Measurements from ENCODE around the gene REXO1.

Gene REXO1

GRCh38 chr19:1823020-1823419 is 25.3 kb downstream of the REXO1 start:
- TF ChIP-seq, protein P1, sequence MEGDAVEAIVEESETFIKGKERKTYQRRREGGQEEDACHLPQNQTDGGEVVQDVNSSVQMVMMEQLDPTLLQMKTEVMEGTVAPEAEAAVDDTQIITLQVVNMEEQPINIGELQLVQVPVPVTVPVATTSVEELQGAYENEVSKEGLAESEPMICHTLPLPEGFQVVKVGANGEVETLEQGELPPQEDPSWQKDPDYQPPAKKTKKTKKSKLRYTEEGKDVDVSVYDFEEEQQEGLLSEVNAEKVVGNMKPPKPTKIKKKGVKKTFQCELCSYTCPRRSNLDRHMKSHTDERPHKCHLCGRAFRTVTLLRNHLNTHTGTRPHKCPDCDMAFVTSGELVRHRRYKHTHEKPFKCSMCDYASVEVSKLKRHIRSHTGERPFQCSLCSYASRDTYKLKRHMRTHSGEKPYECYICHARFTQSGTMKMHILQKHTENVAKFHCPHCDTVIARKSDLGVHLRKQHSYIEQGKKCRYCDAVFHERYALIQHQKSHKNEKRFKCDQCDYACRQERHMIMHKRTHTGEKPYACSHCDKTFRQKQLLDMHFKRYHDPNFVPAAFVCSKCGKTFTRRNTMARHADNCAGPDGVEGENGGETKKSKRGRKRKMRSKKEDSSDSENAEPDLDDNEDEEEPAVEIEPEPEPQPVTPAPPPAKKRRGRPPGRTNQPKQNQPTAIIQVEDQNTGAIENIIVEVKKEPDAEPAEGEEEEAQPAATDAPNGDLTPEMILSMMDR (conservative IDR thresholded peaks at IDR 0.05; ENCODE audit: low read length): no peak
- no peak for TF ChIP-seq EZH2phosphoT487 (IDR thresholded peaks at IDR 0.05; ENCODE audit: borderline replicate concordance)

DNA sequence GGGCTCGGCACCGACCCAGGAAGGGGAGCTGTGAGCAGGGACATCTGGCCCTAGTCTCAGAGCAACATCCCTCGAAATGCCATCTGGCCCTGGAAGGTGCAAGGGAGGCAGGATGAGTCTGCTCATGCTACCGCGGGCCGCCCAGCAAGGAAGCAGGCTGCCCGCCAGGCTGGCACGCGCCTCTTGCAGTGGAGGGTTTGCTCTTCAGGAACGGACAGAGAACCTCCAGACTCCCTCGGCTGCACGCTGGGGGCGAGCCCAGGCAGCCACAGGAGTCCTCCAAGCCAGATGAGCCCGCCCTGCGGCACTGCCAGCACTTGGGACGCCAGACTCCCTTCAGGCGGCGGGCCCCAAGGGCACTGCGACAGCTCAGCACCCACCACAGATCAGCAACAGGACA is 26.1 kb downstream of the REXO1 start:
- no peaks in the 10 kb centered on the region for H3K27me3 ChIP-seq (ENCODE audit: insufficient read depth, low read length, poor library complexity, severe bottlenecking)
- no peaks in the 10 kb centered on the region for H3K79me2 ChIP-seq (ENCODE audit: insufficient read depth, low read length)
- H4K20me1 ChIP-seq (ENCODE audit: insufficient read depth, low read length, poor library complexity, severe bottlenecking): peaks cover 8% of the 10 kb centered on the region
- H3F3A ChIP-seq (ENCODE audit: low read depth): no peaks in the 10 kb centered on the region
- H3K9me3 ChIP-seq (ENCODE audit: insufficient read depth, low read depth, low read length): no peaks in the 10 kb centered on the region
- no peaks in the 10 kb centered on the region for H3K9me2 ChIP-seq (replicated peaks; ENCODE audit: low read depth, low read length)
- peaks cover 47% of the 10 kb centered on the region; the same call in 1 of the 2 replicates for H3K36me3 ChIP-seq (ENCODE audit: insufficient read depth, low read length)
- H3K4me3 ChIP-seq (ENCODE audit: low read length, poor library complexity, severe bottlenecking): no peak overlapping the region
- TF ChIP-seq EZH2phosphoT487 (IDR thresholded peaks at IDR 0.05; ENCODE audit: borderline replicate concordance): no peak
- TF ChIP-seq, protein P1 (conservative IDR thresholded peaks at IDR 0.05; ENCODE audit: low read length): no peak
- no peak overlapping the region for H3K4me2 ChIP-seq (ENCODE audit: low read depth, low read length, poor library complexity, severe bottlenecking)
- H3K9ac ChIP-seq (ENCODE audit: low read depth, low read length, poor library complexity, severe bottlenecking): no peak overlapping the region
- H2AFZ ChIP-seq (ENCODE audit: low read length): no peak overlapping the region
- H3K4me1 ChIP-seq (ENCODE audit: insufficient read depth, low read length, poor library complexity, severe bottlenecking): no peaks in the 10 kb centered on the region

More at GRCh38 chr19:1823020-1823419, 25.3 kb downstream of the REXO1 start:
- Histone ChIP-seq H3K4me3 (ENCODE audit: low read length, poor library complexity, severe bottlenecking) (no peak overlapping the region), H3K9me3 (ENCODE audit: insufficient read depth, low read depth, low read length) (no peaks in the 10 kb centered on the region), H4K20me1 (ENCODE audit: insufficient read depth, low read length, poor library complexity, severe bottlenecking) (peaks cover 8% of the 10 kb centered on the region), H3K9ac (ENCODE audit: low read depth, low read length, poor library complexity, severe bottlenecking) (no peak overlapping the region), H3K4me2 (ENCODE audit: low read depth, low read length, poor library complexity, severe bottlenecking) (no peak overlapping the region), H3K79me2 (ENCODE audit: insufficient read depth, low read length) (no peaks in the 10 kb centered on the region), H3F3A (ENCODE audit: low read depth) (no peaks in the 10 kb centered on the region), H3K27me3 (ENCODE audit: insufficient read depth, low read length, poor library complexity, severe bottlenecking) (no peaks in the 10 kb centered on the region), H2AFZ (ENCODE audit: low read length) (no peak overlapping the region), H3K36me3 (ENCODE audit: insufficient read depth, low read length) (peaks cover 44% of the 10 kb centered on the region; the same call in 1 of the 2 replicates), H3K4me1 (ENCODE audit: insufficient read depth, low read length, poor library complexity, severe bottlenecking) (no peaks in the 10 kb centered on the region), H3K9me2 (replicated peaks; ENCODE audit: low read depth, low read length) (no peaks in the 10 kb centered on the region)

DNA sequence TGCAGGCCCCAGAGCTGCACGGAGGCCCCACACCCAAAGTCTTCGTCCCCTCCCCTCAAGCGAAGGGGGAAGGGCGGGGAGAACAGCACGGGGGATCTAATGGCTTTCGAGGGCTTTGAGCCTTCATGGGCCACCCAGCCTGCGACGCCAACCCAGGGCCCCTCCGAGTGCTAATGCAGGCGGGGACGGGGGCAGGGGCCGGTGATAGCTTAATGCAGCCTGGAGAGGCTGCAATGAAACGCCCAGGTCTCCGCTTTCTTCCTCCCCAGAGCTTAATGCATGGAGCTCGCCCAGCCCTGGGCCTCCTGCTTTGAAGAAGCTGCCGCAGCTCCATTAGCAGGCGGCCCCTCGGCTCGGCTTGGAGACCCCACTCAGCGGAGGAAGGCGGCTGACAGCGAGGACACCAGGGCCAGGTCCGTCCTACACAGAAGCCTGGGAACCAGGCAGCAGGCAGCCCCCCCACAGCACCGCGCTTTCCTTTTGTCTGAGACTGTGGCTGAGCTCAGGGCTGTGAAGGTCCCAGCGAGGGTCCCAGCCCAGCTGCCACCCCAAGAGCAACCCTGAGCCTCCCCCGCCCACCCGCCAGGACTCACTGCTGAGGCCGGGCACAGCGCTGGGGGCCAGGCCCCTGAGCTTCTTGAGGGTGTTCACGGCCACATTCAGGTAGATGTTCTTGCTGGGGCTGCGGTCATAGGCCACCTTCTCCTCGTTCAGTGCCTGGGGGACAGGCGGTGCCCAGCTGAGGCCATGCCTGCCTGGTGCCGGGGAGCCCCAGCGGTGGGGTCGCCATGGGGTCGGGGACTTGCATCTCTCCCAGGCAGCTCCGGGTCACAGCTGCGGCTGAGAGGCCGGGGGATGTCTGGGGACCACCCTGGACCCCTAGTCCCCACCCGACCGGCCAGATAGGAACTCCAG is 28.7 kb downstream of the REXO1 start:
- Histone ChIP-seq H3K9me3 (ENCODE audit: insufficient read depth, low read depth, low read length) (no peaks in the 10 kb centered on the region), H4K20me1 (ENCODE audit: insufficient read depth, low read length, poor library complexity, severe bottlenecking) (no peaks in the 10 kb centered on the region), H2AFZ (ENCODE audit: low read length) (no peak overlapping the region), H3K27me3 (ENCODE audit: insufficient read depth, low read length, poor library complexity, severe bottlenecking) (no peaks in the 10 kb centered on the region), H3K4me1 (ENCODE audit: insufficient read depth, low read length, poor library complexity, severe bottlenecking) (no peaks in the 10 kb centered on the region), H3F3A (ENCODE audit: low read depth) (no peaks in the 10 kb centered on the region), H3K36me3 (ENCODE audit: insufficient read depth, low read length) (peaks cover 49% of the 10 kb centered on the region; the same call in 1 of the 2 replicates), H3K9ac (ENCODE audit: low read depth, low read length, poor library complexity, severe bottlenecking) (no peak overlapping the region), H3K9me2 (replicated peaks; ENCODE audit: low read depth, low read length) (no peaks in the 10 kb centered on the region), H3K79me2 (ENCODE audit: insufficient read depth, low read length) (no peaks in the 10 kb centered on the region), H3K4me3 (ENCODE audit: low read length, poor library complexity, severe bottlenecking) (no peak overlapping the region), H3K4me2 (ENCODE audit: low read depth, low read length, poor library complexity, severe bottlenecking) (no peak overlapping the region)
- TF ChIP-seq EZH2phosphoT487 (IDR thresholded peaks at IDR 0.05; ENCODE audit: borderline replicate concordance): no peak
- TF ChIP-seq, protein P1 (conservative IDR thresholded peaks at IDR 0.05; ENCODE audit: low read length): no peak
